GM19025 (cell line): ENCODE data around the gene NAV3.
A peak's percentile ranks its signal among the peaks of the same experiment; 100 is the strongest.

ENCODE experiments used
- ATAC-seq: cut with Tn5 transposase; IDR thresholded peaks from one replicate; pipeline ENCODE4 v1.9.1; 2021; ENCODE audit warnings: mild to moderate bottlenecking, low read depth, moderate library complexity; ENCODE audit not compliant: unreplicated experiment

Gene NAV3

GRCh38 chr12:77923882-77924281 lies 93.2 kb downstream of the NAV3 start:
- ATAC-seq = no peak

- no peak for ATAC-seq
These were observed 94.0 kb downstream of the NAV3 start for GRCh38 chr12:77924703-77925102.

- peak; percentile 95 for ATAC-seq
These were observed 94.9 kb downstream of the NAV3 start for GRCh38 chr12:77925536-77926108.

GRCh38 chr12:77928078-77928477 lies 97.4 kb downstream of the NAV3 start:
- ATAC-seq = no peak

GRCh38 chr12:77932216-77932615 lies 101.5 kb downstream of the NAV3 start:
- no peak for ATAC-seq

- no peak for ATAC-seq
These were observed 107.6 kb downstream of the NAV3 start for GRCh38 chr12:77938301-77938700.

- ATAC-seq = no peak
These were observed 109.3 kb downstream of the NAV3 start for GRCh38 chr12:77940011-77940423.

GRCh38 chr12:77940567-77940966 lies 109.9 kb downstream of the NAV3 start:
- ATAC-seq = no peak

- ATAC-seq = no peak
These were observed 110.7 kb downstream of the NAV3 start for GRCh38 chr12:77941401-77941800.

- ATAC-seq = no peak
These were observed 112.8 kb downstream of the NAV3 start for GRCh38 chr12:77943466-77943865.

- ATAC-seq = no peak
These were observed 115.9 kb downstream of the NAV3 start for GRCh38 chr12:77946541-77947061.

GRCh38 chr12:77947330-77947729 lies 116.6 kb downstream of the NAV3 start:
- ATAC-seq = no peak

- ATAC-seq = no peak
These were observed 117.1 kb downstream of the NAV3 start for GRCh38 chr12:77947746-77948145.

- no peak for ATAC-seq
These were observed 119.2 kb downstream of the NAV3 start for GRCh38 chr12:77949943-77950342.

GRCh38 chr12:77953528-77954205 lies 123.0 kb downstream of the NAV3 start:
- ATAC-seq = no peak

- no peak for ATAC-seq
These were observed 123.5 kb downstream of the NAV3 start for GRCh38 chr12:77954206-77954555.

- no peak for ATAC-seq
These were observed 126.4 kb downstream of the NAV3 start for GRCh38 chr12:77957062-77957461.

- ATAC-seq = no peak
These were observed 133.0 kb downstream of the NAV3 start for GRCh38 chr12:77963576-77964178.

GRCh38 chr12:77965790-77966189 lies 135.1 kb downstream of the NAV3 start:
- no peak for ATAC-seq

- ATAC-seq = no peak
These were observed 137.3 kb downstream of the NAV3 start for GRCh38 chr12:77968021-77968420.

- ATAC-seq = no peak
These were observed 137.9 kb downstream of the NAV3 start for GRCh38 chr12:77968571-77968970.

- no peak for ATAC-seq
These were observed 142.9 kb downstream of the NAV3 start for GRCh38 chr12:77973579-77973978.
